Epithelial cell of proximal tubule (primary cell): ENCODE measurements around the gene HAPSTR1. TPM values are rescaled to one million over a fixed set of nuclear protein-coding genes. Genes with fewer than 3 reads are reported as not detected.

ENCODE experiments used
- DNase-seq: peaks from one replicate; pipeline ENCODE4 v3.0.0-alpha.2; 2011; ENCODE audit warnings: low read depth
- H3K4me3 ChIP-seq: 2 replicates; pipeline ENCODE4 v1.5.1; 2011; ENCODE audit warnings: low read depth, mild to moderate bottlenecking, low read length
- total RNA-seq: library from RNA; depleted of rRNA; stranded (reverse); fragments of >200 nt; gene quantifications from 2 replicates; pipeline ENCODE4 v1.2.3, GENCODE V29; 2015
- TF ChIP-seq, protein P1 (sequence below): conservative IDR thresholded peaks from 2 replicates; pipeline ENCODE4 v1.5.1; 2012; ENCODE audit warnings: low read depth, mild to moderate bottlenecking, low read length

Gene HAPSTR1
- total RNA-seq, 1 donor from 2014 or later: 39.3 TPM

DNA sequence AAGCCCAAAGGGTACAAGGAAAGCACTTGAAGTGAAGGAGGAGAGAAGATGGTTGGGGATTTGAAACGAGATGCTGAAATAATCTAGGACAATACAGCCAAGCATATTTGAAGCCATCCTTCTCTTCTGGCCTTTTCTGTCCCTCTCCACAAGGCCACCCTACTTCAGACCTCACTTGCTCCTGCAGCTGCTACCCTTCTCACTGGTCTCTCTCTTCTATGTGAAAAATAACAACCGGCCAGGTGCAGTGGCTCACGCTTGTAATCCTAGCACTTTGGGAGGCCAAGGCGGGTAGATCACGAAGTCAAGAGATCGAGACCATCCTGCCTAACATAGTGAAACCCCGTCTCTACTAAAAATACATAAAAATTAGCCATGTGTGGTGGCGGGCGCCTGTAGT is 33.2 kb upstream of the HAPSTR1 start:
- DNase-seq: no peak
- TF ChIP-seq, protein P1, sequence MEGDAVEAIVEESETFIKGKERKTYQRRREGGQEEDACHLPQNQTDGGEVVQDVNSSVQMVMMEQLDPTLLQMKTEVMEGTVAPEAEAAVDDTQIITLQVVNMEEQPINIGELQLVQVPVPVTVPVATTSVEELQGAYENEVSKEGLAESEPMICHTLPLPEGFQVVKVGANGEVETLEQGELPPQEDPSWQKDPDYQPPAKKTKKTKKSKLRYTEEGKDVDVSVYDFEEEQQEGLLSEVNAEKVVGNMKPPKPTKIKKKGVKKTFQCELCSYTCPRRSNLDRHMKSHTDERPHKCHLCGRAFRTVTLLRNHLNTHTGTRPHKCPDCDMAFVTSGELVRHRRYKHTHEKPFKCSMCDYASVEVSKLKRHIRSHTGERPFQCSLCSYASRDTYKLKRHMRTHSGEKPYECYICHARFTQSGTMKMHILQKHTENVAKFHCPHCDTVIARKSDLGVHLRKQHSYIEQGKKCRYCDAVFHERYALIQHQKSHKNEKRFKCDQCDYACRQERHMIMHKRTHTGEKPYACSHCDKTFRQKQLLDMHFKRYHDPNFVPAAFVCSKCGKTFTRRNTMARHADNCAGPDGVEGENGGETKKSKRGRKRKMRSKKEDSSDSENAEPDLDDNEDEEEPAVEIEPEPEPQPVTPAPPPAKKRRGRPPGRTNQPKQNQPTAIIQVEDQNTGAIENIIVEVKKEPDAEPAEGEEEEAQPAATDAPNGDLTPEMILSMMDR: no peak
- H3K4me3 ChIP-seq: no peak overlapping the region

DNA sequence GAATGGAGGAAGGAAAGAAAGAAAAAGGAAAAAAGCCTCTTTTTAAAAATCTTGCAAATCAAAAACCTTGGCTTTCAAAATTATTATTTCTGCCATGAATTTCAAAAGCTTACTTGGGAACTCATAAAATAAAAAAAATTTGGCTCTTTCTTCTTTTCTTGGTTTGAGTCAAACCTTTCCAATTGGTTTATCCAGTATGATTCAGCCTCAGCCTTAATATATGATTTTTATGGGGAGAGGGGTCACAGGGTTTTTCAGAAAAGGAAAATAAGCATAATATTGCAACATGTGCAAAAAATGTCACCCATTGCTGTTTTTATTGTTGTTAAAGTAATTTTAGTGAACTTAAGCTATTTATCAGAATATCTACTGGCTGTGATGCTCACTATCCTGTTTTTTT is 31.2 kb upstream of the HAPSTR1 start:
- DNase-seq: no peak
- H3K4me3 ChIP-seq: no peak overlapping the region
- TF ChIP-seq, protein P1: no peak

DNA sequence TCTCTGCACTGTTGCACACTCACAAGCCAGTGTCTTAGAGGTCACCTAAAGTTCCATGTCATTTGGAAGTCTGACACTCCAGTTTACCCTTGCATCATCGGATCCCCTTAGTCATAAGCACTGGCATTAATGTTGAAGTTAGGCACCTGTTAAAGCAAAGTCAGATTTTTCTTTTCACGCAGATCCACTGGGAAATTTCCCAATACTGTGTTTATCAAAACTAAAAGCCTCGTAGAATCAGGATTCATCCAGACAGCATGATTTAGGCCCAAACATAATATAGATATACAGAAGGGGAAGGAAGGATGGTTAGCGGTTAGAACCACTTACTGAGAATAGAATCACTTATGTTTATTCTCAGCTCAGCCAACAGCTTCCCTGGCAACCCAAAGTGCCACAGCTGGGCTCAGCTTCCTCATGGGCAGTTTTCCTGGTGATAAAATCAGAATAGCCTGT is 30.1 kb upstream of the HAPSTR1 start:
- DNase-seq: no peak
- no peak overlapping the region for H3K4me3 ChIP-seq
- TF ChIP-seq, protein P1: no peak

DNA sequence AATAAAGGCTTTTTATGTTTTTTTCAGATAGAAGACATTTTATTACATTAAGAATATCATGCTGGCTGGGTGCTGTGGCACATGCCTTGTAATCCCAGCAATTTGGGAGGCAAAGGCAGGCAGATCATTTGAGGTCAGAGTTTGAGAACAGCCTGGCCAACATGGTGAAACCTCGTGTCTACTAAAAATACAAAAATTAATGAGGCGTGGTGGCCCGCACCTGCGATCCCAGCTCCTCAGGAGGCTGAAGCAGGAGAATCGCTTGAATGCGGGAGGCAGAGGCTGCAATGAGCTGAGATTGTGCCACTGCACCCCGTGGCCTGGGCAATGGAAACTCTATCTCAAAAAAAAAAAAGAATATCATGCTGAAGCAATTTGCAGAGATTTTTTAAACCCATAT is 29.1 kb upstream of the HAPSTR1 start:
- H3K4me3 ChIP-seq: no peak overlapping the region
- TF ChIP-seq, protein P1: no peak
- DNase-seq: no peak

DNA sequence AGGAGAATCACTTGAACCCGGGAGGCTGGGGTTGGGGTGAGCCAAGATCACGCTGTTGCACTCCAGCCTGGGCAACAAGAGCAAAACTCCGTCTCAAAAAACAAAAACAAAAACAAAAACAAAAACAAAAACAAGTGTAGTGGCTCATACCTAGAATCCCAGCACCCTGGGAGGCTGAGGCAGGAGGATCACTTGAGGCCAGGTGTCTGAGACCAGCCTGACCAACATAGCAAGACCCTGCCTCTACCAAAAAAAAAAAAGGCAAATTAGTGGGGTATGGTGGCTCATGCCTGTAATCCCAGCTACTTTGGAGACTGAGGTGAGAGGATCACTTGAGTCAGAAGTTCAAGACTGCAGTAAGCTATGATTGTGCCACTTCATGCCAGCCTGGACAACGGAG is 26.4 kb upstream of the HAPSTR1 start:
- H3K4me3 ChIP-seq: no peak overlapping the region
- TF ChIP-seq, protein P1: no peak
- DNase-seq: no peak

DNA sequence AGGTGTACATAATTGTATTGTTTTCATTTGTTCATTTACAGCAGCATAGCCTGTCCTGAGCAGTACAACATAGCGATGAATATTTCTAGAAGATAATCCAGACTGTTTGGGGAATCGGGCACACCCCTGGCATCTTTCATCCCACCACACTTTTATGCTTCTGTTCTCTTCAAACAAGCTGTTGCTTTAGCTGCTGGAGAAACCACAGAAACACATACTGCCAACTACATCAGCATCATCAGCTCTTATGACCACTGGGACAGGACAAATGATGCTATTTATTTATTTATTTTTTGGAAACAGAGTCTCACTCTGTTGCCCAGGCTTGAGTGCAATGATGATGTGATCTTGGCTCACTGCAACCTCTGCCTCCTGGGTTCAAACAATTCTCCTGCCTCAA is 22.6 kb upstream of the HAPSTR1 start:
- no peak for DNase-seq
- no peak overlapping the region for H3K4me3 ChIP-seq
- TF ChIP-seq, protein P1: no peak

DNA sequence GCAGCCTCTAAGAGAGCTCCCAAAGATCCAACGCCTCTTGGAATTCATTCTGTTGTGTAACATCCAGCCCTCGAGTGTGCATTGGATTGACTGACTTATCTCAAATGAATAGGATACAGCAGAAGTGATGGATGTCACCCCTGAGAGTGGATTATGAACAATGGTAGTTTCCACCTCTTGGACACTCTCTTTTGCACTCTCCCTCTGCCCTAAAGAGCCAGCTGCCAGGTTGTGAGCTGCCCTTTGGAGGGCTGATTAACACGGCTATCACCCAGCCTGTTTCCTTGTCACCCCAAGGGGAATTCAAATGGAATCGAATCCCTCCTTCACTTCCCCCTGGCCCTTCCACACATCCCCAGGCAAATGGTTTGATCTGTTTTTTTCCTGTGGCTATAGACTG is 21.2 kb upstream of the HAPSTR1 start:
- no peak for DNase-seq
- no peak overlapping the region for H3K4me3 ChIP-seq
- TF ChIP-seq, protein P1: no peak
